ENCODE measurements around the gene TMEM141.

GRCh38 chr9:136840140-136840876 lies 49.2 kb downstream of the TMEM141 start:
- no peak for TF ChIP-seq CTCF (IDR thresholded peaks at IDR 0.05)
- no peak for TF ChIP-seq POLR2A (IDR thresholded peaks at IDR 0.05)
